Measurements from ENCODE around the gene ZNF217. TPM values are rescaled to one million over a fixed set of nuclear protein-coding genes. Genes with fewer than 3 reads are reported as not detected.

Gene ZNF217
- total and polyA plus RNA-seq, 2 donors (not counting 1 experiment from before 2014, with no cell fraction given) = 14.5 to 22.0 TPM

- H3K4me3 ChIP-seq (replicated peaks in 1 of 4; ENCODE audit: control extremely low read depth in 1 of 4, insufficient read depth in 1 of 4, low read depth in 3 of 4, low read length in 4 of 4) = no peak overlapping the region
- peaks cover 27% of the 10 kb centered on the region for H3K4me1 ChIP-seq (ENCODE audit: control insufficient read depth, extremely low read depth, insufficient read depth, low read length)
- no peak overlapping the region for H3K9ac ChIP-seq (ENCODE audit: insufficient read depth, low read length)
- no peak overlapping the region for H3K4me2 ChIP-seq (ENCODE audit: extremely low read depth, insufficient read depth, low read length)
- DNase-seq (ENCODE audit: low read depth in 2 of 2) = no peak
- H3K27ac ChIP-seq (ENCODE audit: insufficient read depth, low read length) = peak overlapping the region; percentile 87
- H3K36me3 ChIP-seq (ENCODE audit: control insufficient read depth, insufficient read depth, low read length) = peaks cover 11% of the 10 kb centered on the region
- no peaks in the 10 kb centered on the region for H3K9me3 ChIP-seq (ENCODE audit: control insufficient read depth, insufficient read depth, low read depth, low read length)
- no peak overlapping the region for H2AFZ ChIP-seq (ENCODE audit: low read length)
- TF ChIP-seq CTCF (conservative IDR thresholded peaks at IDR 0.05 in 1 of 2, IDR thresholded peaks at IDR 0.05 in 1 of 2; ENCODE audit: low read depth in 1 of 2, low read length in 2 of 2) (no peak), EZH2 (IDR thresholded peaks at IDR 0.05; ENCODE audit: low read length, missing control alignments) (no peak)
- H3K79me2 ChIP-seq (ENCODE audit: control insufficient read depth, insufficient read depth, low read length) = peaks cover 88% of the 10 kb centered on the region
- H4K20me1 ChIP-seq (ENCODE audit: control insufficient read depth, extremely low read depth, insufficient read depth, low read length) = no peaks in the 10 kb centered on the region
- no peaks in the 10 kb centered on the region for H3K27me3 ChIP-seq (ENCODE audit: control insufficient read depth, insufficient read depth, low read length)
These were observed 12.0 kb downstream of the ZNF217 start for GRCh38 chr20:53581444-53582250.

GRCh38 chr20:53580376-53581111 is 13.1 kb downstream of the ZNF217 start:
- Histone ChIP-seq H3K27ac (ENCODE audit: insufficient read depth, low read length) (peak overlapping the region; percentile 45), H3K4me1 (ENCODE audit: control insufficient read depth, extremely low read depth, insufficient read depth, low read length) (peaks cover 26% of the 10 kb centered on the region), H3K27me3 (ENCODE audit: control insufficient read depth, insufficient read depth, low read length) (no peaks in the 10 kb centered on the region), H4K20me1 (ENCODE audit: control insufficient read depth, extremely low read depth, insufficient read depth, low read length) (no peaks in the 10 kb centered on the region), H3K4me2 (ENCODE audit: extremely low read depth, insufficient read depth, low read length) (peak overlapping the region; percentile 45), H3K4me3 (replicated peaks in 1 of 4; ENCODE audit: control extremely low read depth in 1 of 4, insufficient read depth in 1 of 4, low read depth in 3 of 4, low read length in 4 of 4) (peak overlapping the region in 2 of 4 experiments; percentile 25 to 50), H2AFZ (ENCODE audit: low read length) (no peak overlapping the region), H3K79me2 (ENCODE audit: control insufficient read depth, insufficient read depth, low read length) (peaks cover 88% of the 10 kb centered on the region), H3K9ac (ENCODE audit: insufficient read depth, low read length) (peak overlapping the region; percentile 21), H3K9me3 (ENCODE audit: control insufficient read depth, insufficient read depth, low read depth, low read length) (no peaks in the 10 kb centered on the region), H3K36me3 (ENCODE audit: control insufficient read depth, insufficient read depth, low read length) (peaks cover 20% of the 10 kb centered on the region)
- TF ChIP-seq EZH2 (IDR thresholded peaks at IDR 0.05; ENCODE audit: low read length, missing control alignments) (no peak), CTCF (conservative IDR thresholded peaks at IDR 0.05 in 1 of 2, IDR thresholded peaks at IDR 0.05 in 1 of 2; ENCODE audit: low read depth in 1 of 2, low read length in 2 of 2) (no peak)
- DNase-seq (ENCODE audit: low read depth in 2 of 2) = no peak

Measured in fibroblast of lung (primary cell).